ENCODE results near the gene BCAS3.

The BCAS3 gene

DNA sequence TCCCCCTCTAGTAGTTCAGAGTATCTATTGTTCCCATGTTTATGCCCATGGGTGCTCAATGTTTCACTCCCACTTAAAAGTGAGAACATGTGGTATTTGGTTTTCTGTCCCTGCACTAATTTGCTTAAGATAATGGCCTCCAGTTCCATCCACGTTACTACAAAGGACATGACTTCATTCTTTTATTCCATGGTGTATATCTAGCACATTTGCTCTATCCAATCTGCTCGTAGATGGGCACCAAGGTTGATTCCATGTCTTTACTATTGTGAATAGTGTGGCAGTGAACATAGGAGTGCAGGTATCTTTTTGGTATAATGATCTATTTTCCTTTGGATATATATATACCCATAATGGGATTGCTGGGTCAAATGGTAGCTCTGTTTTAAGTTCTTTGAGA lies 552.8 kb downstream of the BCAS3 start:
- DNase-seq (ENCODE audit: low read depth): no peak
- TF ChIP-seq, protein P1, sequence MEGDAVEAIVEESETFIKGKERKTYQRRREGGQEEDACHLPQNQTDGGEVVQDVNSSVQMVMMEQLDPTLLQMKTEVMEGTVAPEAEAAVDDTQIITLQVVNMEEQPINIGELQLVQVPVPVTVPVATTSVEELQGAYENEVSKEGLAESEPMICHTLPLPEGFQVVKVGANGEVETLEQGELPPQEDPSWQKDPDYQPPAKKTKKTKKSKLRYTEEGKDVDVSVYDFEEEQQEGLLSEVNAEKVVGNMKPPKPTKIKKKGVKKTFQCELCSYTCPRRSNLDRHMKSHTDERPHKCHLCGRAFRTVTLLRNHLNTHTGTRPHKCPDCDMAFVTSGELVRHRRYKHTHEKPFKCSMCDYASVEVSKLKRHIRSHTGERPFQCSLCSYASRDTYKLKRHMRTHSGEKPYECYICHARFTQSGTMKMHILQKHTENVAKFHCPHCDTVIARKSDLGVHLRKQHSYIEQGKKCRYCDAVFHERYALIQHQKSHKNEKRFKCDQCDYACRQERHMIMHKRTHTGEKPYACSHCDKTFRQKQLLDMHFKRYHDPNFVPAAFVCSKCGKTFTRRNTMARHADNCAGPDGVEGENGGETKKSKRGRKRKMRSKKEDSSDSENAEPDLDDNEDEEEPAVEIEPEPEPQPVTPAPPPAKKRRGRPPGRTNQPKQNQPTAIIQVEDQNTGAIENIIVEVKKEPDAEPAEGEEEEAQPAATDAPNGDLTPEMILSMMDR (IDR thresholded peaks at IDR 0.05; ENCODE audit: insufficient read depth, low read depth, low read length, missing control alignments): no peak
- H3K4me3 ChIP-seq (ENCODE audit: low read length): no peak overlapping the region

DNA sequence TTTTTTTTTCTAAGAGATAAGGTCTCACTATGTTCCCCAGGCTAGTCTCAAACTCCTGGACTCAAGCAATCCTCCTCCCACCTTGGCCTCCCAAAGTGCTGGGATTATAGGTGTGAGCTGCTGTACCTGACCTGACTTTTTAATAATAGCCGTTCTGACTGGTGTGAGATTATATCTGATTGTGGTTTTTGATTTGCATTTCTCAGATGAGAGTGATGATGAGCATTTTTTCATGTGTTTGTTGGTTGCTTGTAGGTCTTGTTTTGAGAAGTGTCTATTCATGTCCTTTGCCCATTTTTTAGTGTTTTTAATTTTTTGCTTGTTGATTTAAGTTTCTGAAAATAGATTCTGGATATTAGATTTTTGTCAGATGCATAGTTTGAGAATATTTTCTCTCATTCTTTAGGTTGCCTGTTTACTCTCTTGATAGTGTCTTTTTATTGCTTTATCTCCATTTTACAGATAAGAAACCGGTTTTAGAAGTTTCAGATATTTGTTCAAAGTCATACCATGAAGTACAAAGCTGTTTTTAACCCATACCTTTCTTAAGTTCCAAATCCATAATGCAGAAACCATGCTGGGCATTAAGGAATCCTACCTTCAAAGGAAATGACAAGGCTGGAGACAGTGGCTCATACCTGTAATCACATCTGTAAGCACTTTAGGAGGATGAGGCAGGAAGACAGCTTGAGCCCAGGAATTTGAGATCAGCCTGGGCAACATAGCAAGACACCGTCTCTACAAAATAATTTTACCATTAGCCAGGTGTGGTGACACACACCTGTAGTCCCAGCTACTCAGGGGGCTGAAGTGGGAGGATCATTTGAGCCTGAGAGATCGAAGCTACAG lies 553.5 kb downstream of the BCAS3 start:
- no peak overlapping the region for H3K4me3 ChIP-seq (ENCODE audit: low read length)
- DNase-seq (ENCODE audit: low read depth): no peak
- TF ChIP-seq, protein P1 (IDR thresholded peaks at IDR 0.05; ENCODE audit: insufficient read depth, low read depth, low read length, missing control alignments): no peak

DNA sequence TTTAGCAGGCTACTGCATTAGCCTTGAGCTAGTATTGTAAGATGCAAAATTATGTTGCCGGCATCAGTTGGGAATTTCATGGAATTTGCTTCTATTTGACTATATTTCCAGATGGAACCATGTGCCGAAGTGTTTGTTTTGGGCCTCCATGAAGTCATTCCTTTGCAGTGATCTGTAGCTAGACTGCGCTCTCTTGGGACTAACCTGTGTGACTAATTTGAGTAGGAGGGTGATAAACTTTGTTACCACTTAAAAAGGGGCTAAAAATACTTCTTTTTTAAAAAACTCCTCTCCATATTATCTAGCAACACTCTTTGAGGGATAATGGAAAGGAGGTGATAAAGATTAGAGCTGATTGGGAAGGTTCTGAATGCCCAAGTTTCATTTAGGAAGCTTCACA lies 555.2 kb downstream of the BCAS3 start:
- no peak for DNase-seq (ENCODE audit: low read depth)
- no peak overlapping the region for H3K4me3 ChIP-seq (ENCODE audit: low read length)
- TF ChIP-seq, protein P1 (IDR thresholded peaks at IDR 0.05; ENCODE audit: insufficient read depth, low read depth, low read length, missing control alignments): no peak

DNA sequence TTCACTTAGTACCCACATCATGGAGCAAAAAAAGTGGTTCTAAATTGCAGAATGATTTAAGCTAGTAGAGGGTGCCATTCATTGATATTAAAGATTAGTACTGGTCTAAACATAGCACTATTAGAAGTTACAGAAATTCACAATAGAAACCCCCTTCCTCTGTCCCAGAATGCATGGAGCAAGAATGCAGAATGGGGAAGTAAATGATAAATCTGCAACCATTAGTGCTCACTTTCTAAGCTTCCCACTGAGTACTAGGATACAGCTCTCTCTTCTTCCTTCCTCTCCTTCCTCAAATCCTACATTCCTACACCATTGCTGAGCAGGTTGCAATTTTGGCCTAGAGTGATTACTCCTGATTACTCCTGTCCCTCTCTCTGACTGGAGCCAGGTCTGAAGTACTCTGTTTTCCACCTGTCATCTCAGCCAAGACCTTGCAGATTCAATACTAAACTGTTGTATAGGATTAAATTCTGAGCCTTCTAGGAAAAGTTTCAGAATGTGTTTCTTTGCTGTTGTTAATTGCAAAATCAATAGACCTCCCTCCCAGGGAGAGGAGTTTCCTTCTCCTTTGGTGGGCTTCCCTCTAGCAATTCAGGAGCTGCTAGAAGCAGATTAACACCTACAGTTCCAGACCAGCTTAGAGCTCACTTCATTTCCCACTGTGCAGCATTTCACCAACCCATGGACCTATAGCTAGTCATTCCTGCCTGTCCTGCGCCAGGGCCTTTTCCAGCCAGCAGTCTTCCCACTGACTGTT lies 556.5 kb downstream of the BCAS3 start:
- no peak overlapping the region for H3K4me3 ChIP-seq (ENCODE audit: low read length)
- DNase-seq (ENCODE audit: low read depth): no peak
- TF ChIP-seq, protein P1 (IDR thresholded peaks at IDR 0.05; ENCODE audit: insufficient read depth, low read depth, low read length, missing control alignments): no peak

DNA sequence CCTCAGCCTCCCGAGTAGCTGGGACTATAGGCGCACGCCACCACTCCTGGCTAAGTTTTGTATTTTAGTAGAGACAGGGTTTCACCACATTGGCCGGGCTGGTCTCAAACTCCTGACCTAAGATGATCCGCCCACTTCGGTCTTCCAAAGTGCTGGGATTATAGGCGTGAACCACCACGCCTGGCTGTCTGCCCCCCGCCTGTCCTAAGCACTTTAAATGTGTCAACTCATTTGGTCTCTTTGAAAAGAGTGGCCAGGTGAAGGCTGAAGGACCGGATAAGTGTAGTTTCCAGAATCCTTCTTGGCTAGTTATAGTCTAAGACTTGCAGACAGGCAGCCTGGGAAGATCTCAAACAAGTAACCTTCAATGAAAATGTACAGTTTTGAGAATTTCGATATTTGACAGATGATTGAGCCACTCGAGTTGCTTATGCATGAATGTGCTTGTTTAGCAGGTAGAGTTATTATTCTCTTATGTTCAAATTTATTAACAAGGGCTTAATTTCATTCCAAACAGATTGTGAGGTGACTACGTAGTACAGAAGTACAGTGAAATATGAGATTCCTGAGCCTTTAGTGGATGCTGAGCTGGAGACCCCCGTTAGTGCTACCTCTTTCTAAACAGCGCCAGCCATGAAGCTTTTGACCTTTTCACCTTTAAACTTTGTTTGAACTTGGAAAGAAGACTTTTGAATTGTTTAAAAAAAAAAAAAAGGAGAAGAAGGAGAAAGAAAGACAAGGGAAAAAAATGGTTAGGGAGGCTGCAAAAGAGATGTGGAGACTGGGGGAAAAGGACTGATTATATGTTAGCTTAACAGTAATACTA lies 557.6 kb downstream of the BCAS3 start:
- no peak for DNase-seq (ENCODE audit: low read depth)
- TF ChIP-seq, protein P1 (IDR thresholded peaks at IDR 0.05; ENCODE audit: insufficient read depth, low read depth, low read length, missing control alignments): no peak
- H3K4me3 ChIP-seq (ENCODE audit: low read length): no peak overlapping the region

DNA sequence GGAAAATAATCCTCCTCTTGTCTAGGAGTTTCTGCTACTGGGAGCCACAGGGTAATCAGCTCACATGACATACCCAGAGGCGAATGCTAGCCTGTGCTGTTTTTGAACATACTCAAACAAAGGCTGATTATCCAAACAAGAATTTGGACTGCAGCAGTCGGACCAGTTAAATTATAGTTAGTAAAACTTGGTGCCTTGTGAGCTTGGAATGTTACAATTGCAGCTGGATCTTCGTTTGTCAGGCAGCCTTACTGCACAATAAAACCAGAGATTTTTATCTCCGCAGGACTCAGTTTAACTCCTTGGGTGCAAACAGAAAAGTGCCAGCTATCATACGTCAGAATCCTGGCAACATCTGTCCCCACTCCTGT lies 558.2 kb downstream of the BCAS3 start:
- TF ChIP-seq, protein P1 (IDR thresholded peaks at IDR 0.05; ENCODE audit: insufficient read depth, low read depth, low read length, missing control alignments): no peak
- no peak overlapping the region for H3K4me3 ChIP-seq (ENCODE audit: low read length)
- DNase-seq (ENCODE audit: low read depth): peak; percentile 34
